Endothelial cell (in vitro differentiated cells): Measurements from ENCODE around the gene APOL2. TPM values are rescaled to one million over a fixed set of nuclear protein-coding genes. Genes with fewer than 3 reads are reported as not detected.
"Not testable (repeated sequence)": the region's sequence is repeated elsewhere in the genome, so short reads cannot be mapped to it uniquely, and the experiment has no call there.

ENCODE experiments used
- DNase-seq: peaks from one replicate; pipeline ENCODE4 v3.0.0; 2021; ENCODE audit warnings: low spot score
- H3K27ac Mint-ChIP-seq: one replicate; pipeline ENCODE4 v1.8.0; 2021; ENCODE audit warnings: mixed read lengths, inconsistent platforms; ENCODE audit not compliant: unreplicated experiment
- H3K27me3 Mint-ChIP-seq: one replicate; pipeline ENCODE4 v1.8.0; 2021; ENCODE audit warnings: mild to moderate bottlenecking, moderate library complexity, mixed read lengths, inconsistent platforms; ENCODE audit not compliant: unreplicated experiment
- H3K36me3 Mint-ChIP-seq: one replicate; pipeline ENCODE4 v1.8.0; 2021; ENCODE audit warnings: mild to moderate bottlenecking, low read depth, mixed read lengths, inconsistent platforms; ENCODE audit not compliant: unreplicated experiment
- H3K4me1 Mint-ChIP-seq: one replicate; pipeline ENCODE4 v1.8.0; 2021; ENCODE audit warnings: mild to moderate bottlenecking, mixed read lengths, inconsistent platforms; ENCODE audit not compliant: unreplicated experiment
- H3K4me3 Mint-ChIP-seq: one replicate; pipeline ENCODE4 v1.8.0; 2021; ENCODE audit warnings: mild to moderate bottlenecking, mixed read lengths, inconsistent platforms; ENCODE audit not compliant: unreplicated experiment
- H3K9me3 Mint-ChIP-seq: one replicate; pipeline ENCODE4 v1.8.0; 2021; ENCODE audit warnings: mixed read lengths, inconsistent platforms; ENCODE audit not compliant: unreplicated experiment
- CTCF ChIP-seq: fragments of 200-600 bp; sonication (generic); IDR thresholded peaks from one replicate; pipeline ENCODE4 v1.5.0; 2021; ENCODE audit warnings: antibody characterized with exemption; ENCODE audit not compliant: unreplicated experiment
- total RNA-seq: library from RNA; stranded (reverse); fragmentation: NEBNext Ultra II Directional; extraction: Animal tissue kit (Norgen Biotek cat#: 25700); gene quantifications from one replicate; pipeline ENCODE4 v1.2.1, GENCODE V29; 2021; ENCODE audit not compliant: unreplicated experiment

Gene APOL2
- total RNA-seq, 1 donor from 2014 or later = 55.3 TPM

DNA sequence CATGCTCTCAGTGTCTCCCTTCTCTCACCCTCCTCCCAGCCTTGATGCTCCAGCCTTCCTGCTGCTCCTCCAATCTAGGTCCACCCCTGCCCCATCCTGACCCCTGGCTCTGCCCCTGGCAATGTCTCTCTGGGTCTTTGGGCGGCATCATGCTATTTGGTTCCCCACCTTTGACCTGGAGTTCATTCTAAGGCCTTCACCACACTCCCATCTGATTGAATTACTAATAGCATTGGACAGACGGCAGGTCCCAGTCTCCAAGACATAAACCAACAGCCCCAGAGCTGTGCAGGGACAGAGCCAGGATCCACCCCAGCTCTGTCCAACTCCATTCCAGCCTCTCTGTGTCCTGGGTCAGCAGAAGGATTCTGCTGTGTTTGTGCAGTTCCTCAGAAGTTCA lies 44.9 kb downstream of the APOL2 start:
- DNase-seq = no peak

GRCh38 chr22:36193577-36193976 lies 45.8 kb downstream of the APOL2 start:
- Mint-ChIP-seq H3K4me1 (peaks cover 53% of the 10 kb centered on the region), H3K27ac (no peak overlapping the region), H3K36me3 (peaks cover 8% of the 10 kb centered on the region), H3K9me3 (no peaks in the 10 kb centered on the region), H3K27me3 (peaks cover 9% of the 10 kb centered on the region), H3K4me3 (no peak overlapping the region)
- no peak for DNase-seq
- no peak for TF ChIP-seq CTCF

More for the DNA sequence above, 44.9 kb downstream of the APOL2 start:
- Mint-ChIP-seq H3K4me3 (peak overlapping the region; percentile 74), H3K27ac (peak overlapping the region; percentile 11), H3K27me3 (peaks cover 9% of the 10 kb centered on the region), H3K36me3 (peaks cover 8% of the 10 kb centered on the region), H3K9me3 (no peaks in the 10 kb centered on the region), H3K4me1 (peaks cover 57% of the 10 kb centered on the region)
- TF ChIP-seq CTCF = no peak

GRCh38 chr22:36193171-36193570 lies 46.2 kb downstream of the APOL2 start:
- no peak for DNase-seq
- H3K4me1 Mint-ChIP-seq = peaks cover 48% of the 10 kb centered on the region

GRCh38 chr22:36192542-36192941 lies 46.8 kb downstream of the APOL2 start:
- no peak for DNase-seq
- TF ChIP-seq CTCF = no peak
- H3K9me3 Mint-ChIP-seq = no peaks in the 10 kb centered on the region

More at GRCh38 chr22:36193171-36193570, 46.2 kb downstream of the APOL2 start:
- Mint-ChIP-seq H3K27me3 (peaks cover 8% of the 10 kb centered on the region), H3K27ac (no peak overlapping the region), H3K4me3 (no peak overlapping the region), H3K36me3 (peaks cover 4% of the 10 kb centered on the region), H3K9me3 (no peaks in the 10 kb centered on the region)
- TF ChIP-seq CTCF = no peak

GRCh38 chr22:36191106-36191836 lies 48.1 kb downstream of the APOL2 start:
- DNase-seq = no peak
- H3K27me3 Mint-ChIP-seq = peaks cover 8% of the 10 kb centered on the region

More at GRCh38 chr22:36192542-36192941, 46.8 kb downstream of the APOL2 start:
- H3K27ac Mint-ChIP-seq = no peak overlapping the region
- H3K36me3 Mint-ChIP-seq = peaks cover 3% of the 10 kb centered on the region
- no peak overlapping the region for H3K4me3 Mint-ChIP-seq
- H3K4me1 Mint-ChIP-seq = peaks cover 42% of the 10 kb centered on the region
- peaks cover 8% of the 10 kb centered on the region for H3K27me3 Mint-ChIP-seq

GRCh38 chr22:36187862-36188261 lies 51.5 kb downstream of the APOL2 start:
- H3K36me3 Mint-ChIP-seq, H3K4me1 Mint-ChIP-seq, H3K27me3 Mint-ChIP-seq, H3K4me3 Mint-ChIP-seq, H3K27ac Mint-ChIP-seq, DNase-seq, H3K9me3 Mint-ChIP-seq: not testable (repeated sequence)

More at GRCh38 chr22:36191106-36191836, 48.1 kb downstream of the APOL2 start:
- no peak overlapping the region for H3K27ac Mint-ChIP-seq
- peaks cover 3% of the 10 kb centered on the region for H3K36me3 Mint-ChIP-seq
- no peak overlapping the region for H3K4me3 Mint-ChIP-seq
- TF ChIP-seq CTCF = no peak
- H3K9me3 Mint-ChIP-seq = no peaks in the 10 kb centered on the region
- peaks cover 29% of the 10 kb centered on the region for H3K4me1 Mint-ChIP-seq
